ENCODE measurements around the gene LRRN4CL.
"Not testable (repeated sequence)": the region's sequence is repeated elsewhere in the genome, so short reads cannot be mapped to it uniquely, and the experiment has no call there.

The LRRN4CL gene

DNA sequence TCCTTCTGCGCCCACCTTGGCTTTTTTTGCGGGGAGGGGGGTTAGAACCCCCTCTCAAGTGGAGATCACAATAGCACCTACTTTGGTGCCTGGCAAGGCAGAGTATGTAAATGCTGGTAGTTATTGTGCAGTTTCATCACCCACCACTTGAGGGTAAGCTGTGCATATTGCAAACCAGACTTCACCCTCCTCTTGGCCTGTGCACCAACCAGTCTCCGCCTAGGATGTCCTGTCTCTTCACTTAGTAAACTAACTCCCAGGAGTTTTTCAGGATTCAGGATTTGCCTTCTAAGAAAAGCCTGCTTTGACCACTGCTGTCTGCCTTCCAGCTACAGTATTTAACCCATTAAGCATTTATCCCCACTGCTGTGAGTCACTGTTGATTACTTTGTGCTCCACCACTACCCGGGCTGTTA, 8.5 kb downstream of the LRRN4CL start:
- DNase-seq, result peak in 2 of 10 donors; percentile 29 to 49
- intact Hi-C loops (cut with DNase I), result no loop called here

- intact Hi-C loops (cut with DNase I), result loop anchor here (1.0 kb wide), 1 partner anchor 26 kb away; the partner anchor contains the start of gene INTS5
- peak; percentile 83 to 98 (median 88) for DNase-seq
Measured at GRCh38 chr11:62678770-62679696, 10.3 kb downstream of the LRRN4CL start, which contains the start of gene UBXN1. UBXN1 (minus strand) TSS chr11:62679073; CDS start chr11:62678923, 150 bp downstream.

DNA sequence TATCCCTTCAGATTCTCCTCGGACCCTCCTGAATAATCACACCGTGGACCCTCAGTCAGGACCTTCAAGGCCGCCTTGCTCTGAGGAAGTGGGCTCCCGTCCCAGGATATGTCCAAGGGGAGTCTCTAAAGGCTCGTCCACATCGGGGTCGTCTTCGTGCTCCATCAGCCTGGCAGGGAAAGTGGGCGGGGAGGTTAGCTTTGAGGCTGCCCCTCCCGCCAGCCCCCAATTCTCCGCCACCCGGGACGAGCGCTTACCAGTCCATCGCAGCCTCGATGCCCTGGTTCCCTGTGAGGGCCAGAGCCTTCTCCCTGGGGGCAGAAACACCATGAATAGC, 10.9 kb downstream of the LRRN4CL start:
- intact Hi-C loops (cut with DNase I), result no loop called here
- no peak for DNase-seq

DNA sequence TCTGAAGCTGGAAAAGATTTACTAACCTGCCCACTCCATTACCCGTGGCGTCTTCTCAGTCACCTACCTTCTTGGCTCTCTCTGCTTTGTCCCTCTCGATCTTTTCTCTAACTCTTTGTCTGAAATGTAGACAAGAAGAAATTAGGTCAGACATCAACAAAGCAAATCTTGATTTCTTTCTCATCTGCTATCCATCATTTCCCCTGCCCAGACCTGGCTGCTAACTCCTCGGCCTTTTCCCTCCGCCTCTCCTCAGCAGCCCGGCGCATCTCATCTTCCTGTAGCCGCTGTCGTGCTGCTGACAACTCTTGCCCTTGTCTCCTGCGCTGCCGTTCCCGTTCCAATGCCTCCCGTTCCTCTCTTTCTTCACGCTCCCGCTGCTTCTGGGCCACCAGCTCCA, 11.6 kb downstream of the LRRN4CL start:
- DNase-seq, result peak in 2 of 10 donors; percentile 11 to 22
- intact Hi-C loops (cut with DNase I), result no loop called here

DNA sequence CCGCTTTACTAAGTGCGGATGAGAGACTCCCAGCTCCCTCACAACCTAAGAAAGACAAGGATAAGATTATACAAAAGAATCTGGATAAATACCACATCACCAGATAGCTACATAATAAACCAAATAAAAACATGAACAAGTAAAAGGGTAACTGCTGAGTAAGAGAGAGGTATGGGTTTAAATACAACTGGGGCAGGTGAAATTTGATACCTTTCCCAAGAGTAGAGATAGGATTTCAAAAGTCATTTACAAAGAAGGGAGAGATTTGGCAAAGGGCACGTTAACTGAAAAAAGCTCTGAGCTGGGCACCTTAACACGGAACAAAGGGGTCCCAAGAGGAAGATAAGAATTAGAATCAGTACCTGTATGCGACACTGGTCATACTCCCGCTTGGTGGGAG, 12.2 kb downstream of the LRRN4CL start:
- no peak for DNase-seq
- intact Hi-C loops (cut with DNase I), result no loop called here

DNA sequence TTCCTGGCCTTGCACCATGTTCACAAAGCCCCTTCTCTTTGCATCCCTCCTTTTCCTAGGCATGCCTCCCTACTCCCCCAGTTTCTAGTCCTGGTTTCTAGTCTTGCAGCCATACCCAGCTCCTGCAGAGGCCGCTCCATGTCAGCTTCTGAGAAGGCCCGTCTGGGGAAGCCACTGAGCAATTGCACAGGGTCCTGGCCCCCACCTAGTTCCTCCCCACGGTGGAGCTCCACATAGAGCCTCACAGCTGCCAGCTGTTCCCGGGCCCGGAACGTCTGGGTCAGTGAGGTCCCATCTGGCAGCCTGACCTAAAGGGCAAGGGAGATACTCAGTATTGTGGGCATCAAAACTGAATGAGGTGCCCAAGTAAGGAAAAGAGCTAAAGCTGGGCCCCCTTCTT, 12.6 kb downstream of the LRRN4CL start:
- DNase-seq, result peak in 2 of 10 donors; percentile 43 to 59
- intact Hi-C loops (cut with DNase I), result no loop called here

DNA sequence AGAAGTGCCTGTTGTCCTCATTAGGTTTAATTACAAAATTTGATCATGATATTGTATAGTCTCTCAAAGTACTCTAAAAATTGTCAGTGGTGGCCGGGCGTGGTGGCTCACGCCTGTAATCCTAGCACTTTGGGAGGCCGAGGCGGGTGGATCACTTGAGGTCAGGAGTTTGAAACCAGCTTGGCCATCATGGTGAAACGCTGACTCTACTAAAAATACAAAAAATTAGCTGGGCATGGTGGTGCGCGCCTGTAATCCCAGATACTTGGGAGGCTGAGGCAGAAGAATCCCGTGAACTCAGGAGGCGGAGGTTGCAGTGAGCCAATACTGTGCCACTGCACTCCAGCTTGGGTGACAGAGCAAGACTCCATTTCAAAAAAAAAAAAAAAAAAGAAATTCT, 13.9 kb downstream of the LRRN4CL start:
- DNase-seq, result peak in 2 of 10 donors; percentile 6 to 31
- intact Hi-C loops (cut with DNase I), result not testable (repeated sequence)

DNA sequence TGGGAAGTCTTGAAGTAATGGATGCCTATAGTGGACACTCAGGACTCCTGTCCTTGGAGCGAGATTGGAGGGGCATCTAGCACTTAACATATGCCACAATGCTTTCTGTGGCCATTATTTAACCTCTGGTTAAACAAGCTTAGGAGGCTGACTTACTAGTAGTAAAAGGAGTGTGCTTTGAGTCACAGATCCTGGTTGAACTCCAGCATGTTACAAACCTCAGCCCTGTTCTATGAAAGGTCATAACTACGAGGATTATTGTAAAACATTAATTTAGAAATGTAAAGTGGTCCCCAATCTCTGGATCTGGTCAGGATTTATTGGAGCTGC, 16.2 kb downstream of the LRRN4CL start:
- intact Hi-C loops (cut with DNase I), result no loop called here

GRCh38 chr11:62671608-62672389, 17.5 kb downstream of the LRRN4CL start, which contains the start of the genes LBHD1 and UQCC3:
LBHD1 (minus strand) TSS chr11:62672267; CDS start chr11:62670031, 2,236 bp downstream.
UQCC3 (plus strand) TSS chr11:62671673; CDS start chr11:62671746, 73 bp downstream.
- intact Hi-C loops (cut with DNase I), result loop anchor here (2.0 kb wide), 1 partner anchor 19 kb away; the partner anchor contains the start of gene INTS5
- DNase-seq, result peak; percentile 69 to 96 (median 79)

More for the DNA sequence above, 16.2 kb downstream of the LRRN4CL start:
- no peak for DNase-seq

DNA sequence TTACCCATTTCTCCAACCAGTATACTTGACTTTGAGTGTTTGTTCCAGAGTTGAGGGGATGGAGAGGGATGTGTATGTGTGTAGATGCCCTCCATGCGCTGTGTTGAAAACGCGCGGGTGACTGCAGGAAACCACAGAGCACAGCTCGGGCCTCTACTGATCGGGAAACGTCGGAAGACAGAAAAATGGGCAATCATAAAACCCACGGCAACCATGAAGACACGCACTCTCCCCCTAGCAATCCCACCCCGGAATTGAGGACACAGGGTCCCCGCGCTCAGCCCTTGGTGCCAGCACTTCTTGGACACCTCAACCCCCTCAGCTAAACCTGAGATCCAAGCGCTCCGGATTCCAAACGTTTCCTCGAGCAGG, 18.1 kb downstream of the LRRN4CL start:
- DNase-seq, result no peak
- intact Hi-C loops (cut with DNase I), result loop anchor here (2.0 kb wide), 1 partner anchor 18 kb away; the partner anchor contains the start of gene INTS5

- DNase-seq, result peak in 2 of 10 donors; percentile 19 to 24
- intact Hi-C loops (cut with DNase I), result loop anchor here (2.0 kb wide), 1 partner anchor 17 kb away; the partner anchor contains the start of gene INTS5
Measured at GRCh38 chr11:62669420-62670161, 19.7 kb downstream of the LRRN4CL start.

GRCh38 chr11:62667460-62667859, 21.9 kb downstream of the LRRN4CL start:
- DNase-seq, result peak in 1 of 10 donors; percentile 6
- intact Hi-C loops (cut with DNase I), result no loop called here

GRCh38 chr11:62666259-62666926, 22.9 kb downstream of the LRRN4CL start:
- peak in 3 of 10 donors; percentile 18 to 72 (median 54) for DNase-seq
- intact Hi-C loops (cut with DNase I), result no loop called here

DNA sequence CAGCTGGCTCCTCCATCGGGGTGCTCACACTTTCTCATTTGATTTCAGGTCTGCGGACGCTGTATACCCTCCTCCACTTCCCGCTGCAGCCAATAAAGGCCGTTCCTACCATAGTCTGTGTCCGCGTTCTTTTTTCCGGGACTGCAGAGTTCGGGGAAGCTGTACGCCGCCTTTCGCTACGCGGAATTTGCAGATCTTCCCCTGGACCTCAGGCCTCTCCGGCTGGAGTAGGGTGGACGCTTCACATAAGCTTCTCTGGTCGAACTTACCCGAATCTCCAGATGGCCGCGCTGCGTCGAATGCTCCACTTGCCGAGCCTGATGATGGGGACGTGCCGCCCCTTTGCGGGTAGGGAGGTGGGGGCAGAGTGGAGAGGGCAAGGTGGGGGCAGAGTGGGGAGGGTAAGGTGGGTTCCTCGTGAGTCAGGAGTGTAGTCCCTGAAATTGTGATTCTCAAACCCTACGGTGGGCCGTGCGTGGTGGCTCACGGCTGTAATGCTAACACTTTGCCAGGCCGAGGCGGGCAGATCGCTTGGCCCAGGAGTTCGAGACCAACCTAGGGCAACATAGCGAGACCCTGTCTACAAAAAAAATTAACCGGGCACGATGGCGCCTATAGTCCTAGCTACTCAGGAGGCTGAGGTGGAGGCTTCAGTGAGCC, 23.6 kb downstream of the LRRN4CL start:
- intact Hi-C loops (cut with DNase I), result no loop called here
- DNase-seq, result peak in 9 of 10 donors; percentile 30 to 92 (median 55)

- DNase-seq, result peak; percentile 95 to 100 (median 97)
- intact Hi-C loops (cut with DNase I), result no loop called here
Measured at GRCh38 chr11:62665075-62665598, 24.2 kb downstream of the LRRN4CL start, which contains the start of the genes C11orf98 and CSKMT. C11orf98 (minus strand) TSS chr11:62665210; CDS start chr11:62665169, 41 bp downstream. CSKMT (plus strand) TSS chr11:62665312; CDS start chr11:62665880, 568 bp downstream.

GRCh38 chr11:62664405-62665074, 24.8 kb downstream of the LRRN4CL start:
- intact Hi-C loops (cut with DNase I), result no loop called here
- DNase-seq, result peak in 3 of 10 donors; percentile 41 to 88 (median 52)

DNA sequence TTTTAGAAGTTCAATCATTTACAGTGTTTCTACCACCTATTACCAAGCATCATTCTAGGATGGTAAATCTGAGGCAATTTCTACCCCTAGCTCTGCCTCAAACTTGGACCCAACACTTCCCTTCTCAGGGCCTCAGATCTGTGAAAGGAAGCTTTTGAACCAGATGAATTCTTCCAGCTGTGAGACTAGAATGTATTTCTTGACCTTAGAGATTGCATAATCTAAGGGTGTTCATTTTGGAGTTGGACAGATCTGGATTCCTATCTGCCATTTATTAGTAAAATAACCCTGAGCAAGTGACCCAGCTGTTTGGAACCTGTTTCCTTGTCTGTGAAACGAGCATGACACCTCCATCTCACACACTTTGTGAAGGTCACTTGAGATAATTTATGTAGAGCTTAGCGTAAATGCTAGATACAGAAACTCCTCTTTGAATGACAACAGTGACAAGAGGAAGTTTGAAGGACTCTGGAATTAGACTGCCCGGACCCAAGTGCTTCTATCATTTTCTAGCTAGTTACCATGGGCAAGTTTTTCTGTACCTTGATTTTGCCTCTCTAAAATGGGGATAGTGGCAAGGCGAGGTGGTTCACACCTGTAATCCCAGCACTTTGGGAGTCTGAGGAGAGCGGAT, 32.4 kb downstream of the LRRN4CL start:
- peak in 1 of 10 donors; percentile 4 for DNase-seq
- intact Hi-C loops (cut with DNase I), result no loop called here

All from posterior cingulate gyrus (tissue), 11 donors.